Measurements from ENCODE around the gene PTCHD1. TPM values are rescaled to one million over a fixed set of nuclear protein-coding genes. Genes with fewer than 3 reads are reported as not detected.

Gene PTCHD1
- total RNA-seq, 1 experiment from 2014 or later: 4.2 TPM

GRCh38 chrX:23385242-23385641 is 50.6 kb downstream of the PTCHD1 start:
- Mint-ChIP-seq H3K4me3 (no peak overlapping the region), H3K9me3 (no peaks in the 10 kb centered on the region), H3K27ac (no peak overlapping the region), H3K4me1 (peaks cover 39% of the 10 kb centered on the region), H3K27me3 (ENCODE audit: low read depth) (no peaks in the 10 kb centered on the region), H3K36me3 (peaks cover 1% of the 10 kb centered on the region; the same call in 1 of the 2 replicates)
- CTCF ChIA-PET: no interaction called here
- POLR2A ChIA-PET: no interaction called here
- no peak for TF ChIP-seq E2F5 (CRISPR knock-in tag; IDR thresholded peaks at IDR 0.05)
- TF ChIP-seq NR2C2 (CRISPR knock-in tag; IDR thresholded peaks at IDR 0.05): no peak
- no peak for TF ChIP-seq ERG (CRISPR knock-in tag; IDR thresholded peaks at IDR 0.05)
- TF ChIP-seq NFATC4 (CRISPR knock-in tag; IDR thresholded peaks at IDR 0.05): no peak
- TF ChIP-seq CBFB (CRISPR knock-in tag; IDR thresholded peaks at IDR 0.05; ENCODE audit: low read depth): no peak
- no peak for TF ChIP-seq ZNF263 (CRISPR knock-in tag; IDR thresholded peaks at IDR 0.05; ENCODE audit: low read depth)
- no peak for TF ChIP-seq RORB (CRISPR knock-in tag; IDR thresholded peaks at IDR 0.05)
- DNase-seq (ENCODE audit: low spot score): no peak
- ATAC-seq: no peak

- DNase-seq (ENCODE audit: low spot score): no peak
- ChIA-PET POLR2A (no interaction called here), CTCF (no interaction called here)
- Mint-ChIP-seq H3K4me1 (peaks cover 29% of the 10 kb centered on the region), H3K36me3 (no peaks in the 10 kb centered on the region), H3K27me3 (ENCODE audit: low read depth) (no peaks in the 10 kb centered on the region), H3K4me3 (no peak overlapping the region), H3K9me3 (no peaks in the 10 kb centered on the region), H3K27ac (no peak overlapping the region)
- TF ChIP-seq CBFB (CRISPR knock-in tag; IDR thresholded peaks at IDR 0.05; ENCODE audit: low read depth): no peak
- no peak for TF ChIP-seq SMAD3 (CRISPR knock-in tag; IDR thresholded peaks at IDR 0.05; ENCODE audit: borderline replicate concordance)
- TF ChIP-seq JUN (CRISPR knock-in tag; IDR thresholded peaks at IDR 0.05): no peak
- TF ChIP-seq USF1 (CRISPR knock-in tag; IDR thresholded peaks at IDR 0.05): no peak
- no peak for TF ChIP-seq ZNF512 (CRISPR knock-in tag; IDR thresholded peaks at IDR 0.05; ENCODE audit: borderline replicate concordance)
- no peak for TF ChIP-seq EMX1 (CRISPR knock-in tag; IDR thresholded peaks at IDR 0.05)
- TF ChIP-seq GABPB1 (CRISPR knock-in tag; IDR thresholded peaks at IDR 0.05): no peak
- TF ChIP-seq CDX4 (CRISPR knock-in tag; IDR thresholded peaks at IDR 0.05; ENCODE audit: borderline replicate concordance): no peak
- TF ChIP-seq ZNF671 (CRISPR knock-in tag; IDR thresholded peaks at IDR 0.05): no peak
- TF ChIP-seq ATF1 (CRISPR knock-in tag; IDR thresholded peaks at IDR 0.05): no peak
- no peak for TF ChIP-seq ZNF423 (CRISPR knock-in tag; IDR thresholded peaks at IDR 0.05)
- TF ChIP-seq HMGXB4 (CRISPR knock-in tag; IDR thresholded peaks at IDR 0.05): no peak
- TF ChIP-seq MXD4 (CRISPR knock-in tag; IDR thresholded peaks at IDR 0.05; ENCODE audit: borderline replicate concordance): no peak
- no peak for TF ChIP-seq ZNF425 (CRISPR knock-in tag; conservative IDR thresholded peaks at IDR 0.05)
- TF ChIP-seq ELF4 (CRISPR knock-in tag; IDR thresholded peaks at IDR 0.05; ENCODE audit: low read depth): no peak
- TF ChIP-seq E2F5 (CRISPR knock-in tag; IDR thresholded peaks at IDR 0.05): no peak
- ATAC-seq: no peak
Observed at GRCh38 chrX:23386260-23386659, 51.6 kb downstream of the PTCHD1 start.
